ENCODE results near the gene EIF4H. TPM values are rescaled to one million over a fixed set of nuclear protein-coding genes. Genes with fewer than 3 reads are reported as not detected.

The EIF4H gene
- total and polyA plus RNA-seq, 2 donors (not counting 3 experiments of a cell fraction or from before 2014, with no cell fraction given) = 406 to 415 TPM

- peaks cover 9% of the 10 kb centered on the region for H4K20me1 ChIP-seq (replicated peaks; ENCODE audit: control insufficient read depth, extremely low read depth, insufficient read depth, low read length)
- FAIRE-seq = no peak
- dilution Hi-C loops (cut with MboI; ENCODE audit: extremely low pct_ligation_motif_present, low sequenced_read_pairs) = no loop called here
Measured at GRCh38 chr7:74185016-74185415, 10.9 kb downstream of the EIF4H start.

More at GRCh38 chr7:74185016-74185415, 10.9 kb downstream of the EIF4H start:
- TF ChIP-seq GATA2 (IDR thresholded peaks at IDR 0.05; ENCODE audit: insufficient read depth, insufficient read length, low read depth, low read length) (no peak), JUN (IDR thresholded peaks at IDR 0.05; ENCODE audit: borderline replicate concordance, insufficient read depth, insufficient read length, low read depth) (no peak), FOS (IDR thresholded peaks at IDR 0.05; ENCODE audit: borderline replicate concordance, insufficient read depth, low read length) (no peak), POLR2AphosphoS5 (IDR thresholded peaks at IDR 0.05; ENCODE audit: insufficient read depth, low read depth, low read length) (no peak), MYC (IDR thresholded peaks at IDR 0.05; ENCODE audit: low read depth, low read length) (no peak), EZH2 (IDR thresholded peaks at IDR 0.05; ENCODE audit: borderline replicate concordance, low read depth, low read length, severe bottlenecking) (no peak), CTCF (IDR thresholded peaks at IDR 0.05; ENCODE audit: extremely low read depth in 1 of 2, insufficient read depth in 1 of 2, low read depth in 1 of 2, low read length in 2 of 2) (no peak)
- Histone ChIP-seq H3K27me3 (ENCODE audit: control insufficient read depth in 2 of 2, insufficient read depth in 2 of 2, low read length in 2 of 2) (no peaks in the 10 kb centered on the region), H3K4me3 (replicated peaks in 1 of 3; ENCODE audit: insufficient read depth in 1 of 3, low read depth in 1 of 3, low read length in 3 of 3) (no peak overlapping the region), H3K9me3 (replicated peaks; ENCODE audit: control insufficient read depth, insufficient read depth, low read length) (no peaks in the 10 kb centered on the region), H3K4me2 (ENCODE audit: insufficient read depth, low read length) (peak overlapping the region; percentile 81), H3K4me1 (ENCODE audit: control insufficient read depth, extremely low read depth, insufficient read depth, low read length) (peaks cover 51% of the 10 kb centered on the region), H3K79me2 (ENCODE audit: control insufficient read depth, insufficient read depth, low read length) (peaks cover 100% of the 10 kb centered on the region), H3K9ac (replicated peaks; ENCODE audit: extremely low read depth, insufficient read depth, low read length) (no peak overlapping the region), H2AFZ (ENCODE audit: low read depth, low read length) (no peak overlapping the region), H3K27ac (ENCODE audit: insufficient read depth, low read depth, low read length) (peak overlapping the region; percentile 12), H3K9me1 (replicated peaks; ENCODE audit: control insufficient read depth, extremely low read depth, insufficient read depth, low read length) (no peaks in the 10 kb centered on the region), H3K36me3 (ENCODE audit: control insufficient read depth in 2 of 2, extremely low read depth in 1 of 2, insufficient read depth in 2 of 2, low read length in 2 of 2) (peaks cover 15 to 31% of the 10 kb centered on the region in 2 experiments)
- CTCF ChIA-PET = interaction anchor here (1.0 to 1.9 kb wide), 4 partner anchors 19 to 216 kb away, joined by 3 to 8 read pairs (median 4); no protein-coding TSS in a partner anchor
- BruUV-seq (replicated peaks) = no TSS peak
- intact Hi-C loops (cut with micrococcal nuclease) = loop anchor here (1.0 kb wide), 1 partner anchor 11 kb away; the partner anchor contains the start of gene EIF4H
- no peak for DNase-seq (ENCODE audit: low read depth, low spot score)
- POLR2A ChIA-PET = no interaction called here
